Heart right ventricle (tissue), 16 donors: Measurements from ENCODE around the gene HLA-DMA. TPM values are rescaled to one million over a fixed set of nuclear protein-coding genes. Genes with fewer than 3 reads are reported as not detected.

Experiments used
- ATAC-seq, 8 donors: fragments of 200-7000 bp; cut with Tn5 transposase; one replicate each; pipeline ENCODE4 v1.9.1; 2020; ENCODE audit warnings: mild to moderate bottlenecking in 8 of 8, moderate library complexity in 8 of 8, moderate number of reproducible peaks in 1 of 8
- DNase-seq, 2 donors: peaks; one replicate each; pipeline ENCODE4 v3.0.0-alpha.2; 2020
- H3K27ac ChIP-seq, 10 donors: fragments of 200-600 bp; sonication (generic) in 2 of 10; one replicate each; pipeline versions ENCODE4 v1.5.0 to v1.8.0; 2020 to 2022; ENCODE audit warnings: mild to moderate bottlenecking in 3 of 10
- H3K27me3 ChIP-seq, 7 donors: fragments of 200-600 bp; one replicate each; pipeline ENCODE4 v1.8.0; 2021 to 2022; ENCODE audit warnings: mild to moderate bottlenecking in 2 of 7
- H3K36me3 ChIP-seq, 9 donors: fragments of 200-600 bp; sonication (generic) in 1 of 9; one replicate each; pipeline versions ENCODE4 v1.5.0 to v1.8.0; 2020 to 2022; ENCODE audit warnings: mild to moderate bottlenecking in 2 of 9
- H3K4me1 ChIP-seq, 9 donors: fragments of 200-600 bp; sonication (generic) in 1 of 9; one replicate each; pipeline versions ENCODE4 v1.5.0 to v1.8.0; 2020 to 2022; ENCODE audit warnings: mild to moderate bottlenecking in 4 of 9
- H3K4me3 ChIP-seq, 10 donors: fragments of 200-600 bp; sonication (generic) in 2 of 10; one replicate each; pipeline versions ENCODE4 v1.5.0 to v1.8.0; 2020 to 2022; ENCODE audit warnings: mild to moderate bottlenecking in 7 of 10, moderate library complexity in 2 of 10
- H3K9me3 ChIP-seq, 11 donors: fragments of 200-600 bp in 10 of 11; sonication (generic) in 2 of 11; one replicate each; pipeline versions ENCODE4 v1.5.0 to v1.8.0; 2013 to 2022; ENCODE audit warnings: mild to moderate bottlenecking in 2 of 11, control low read depth in 1 of 11, moderate library complexity in 1 of 11
- WGBS, 2 donors: extraction: QIAGEN DNeasy Blood & Tissue Kit; methylation state at CpG; one replicate each; pipeline ENCODE4 v1.1.7; 2013; ENCODE audit warnings: inconsistent platforms in 1 of 2; 5-methylcytosine and 5-hydroxymethylcytosine counted together
- intact Hi-C, 10 donors: fragments of 100-400 bp; cut with DNase I; formaldehyde crosslinking; loops; one replicate each; pipeline versions ENCODE4 v1.11.1 to v1.14.2; 2022
- polyA plus RNA-seq, 2 donors: library from polyadenylated mRNA; stranded (reverse); fragments of 200-250 nt; gene quantifications; one replicate each; pipeline ENCODE4 v1.2.3, GENCODE V29; 2013
- total RNA-seq, 10 donors: library from RNA; stranded (reverse); fragmentation: NEBNext Ultra II Directional in 3 of 10; extraction: Animal tissue kit (Norgen Biotek cat#: 25700) in 3 of 10; gene quantifications; one replicate each; pipeline versions ENCODE4 v1.2.1 to v1.2.4, GENCODE V29; 2021 to 2023
- TF ChIP-seq, protein P1 (sequence below), 9 donors: fragments of 200-600 bp; sonication (generic) in 2 of 9; IDR thresholded peaks; one replicate each; pipeline versions ENCODE4 v1.5.0 to v1.8.0; 2021 to 2022; ENCODE audit warnings: antibody characterized with exemption in 9 of 9, mild to moderate bottlenecking in 5 of 9, moderate library complexity in 1 of 9
- donor health status: Arrhythmogenic right ventricular cardiomyopathy.
- donor health status: ischemic (EF 13 %, LVEDD 7.1; RV severe dilation, severe dysfunction).
- donor health status: healthy with polysubstance abuse.
- donor health status: DM: no; HTN: yes; CAD: no.
- donor health status: DM: no; HTN: no; CAD: no.
- donor health status: ischemic (EF 25% LVEDD 6.9; RV normal size, moderate dysfunction).
- donor health status: ischemic (EF 25% LVEDD 5.7; RV mildly dilated, moderate dysfunction).
- donor health status: healthy.
- donor health status: DM: yes; HTN: yes; CAD: no.
- donor health status: Ischemic cardiomyopathy.
- donor health status: ischemic (EF 35%, LVEDD 5.7; RV mildly dilated, moderate dysfunction).
- donor health status: nonischemic (EF 11% LVEDD 7.7; RV severe dilation, severe dysfunction).
- donor health status: DM: yes; HTN: yes; CAD: no.
- donor health status: PGD.
- donor health status: ischemic (EF 29% LVEDD 5.4; RV normal size, mild dysfunction).
- donor health status: nonischemic (EF 23%, LVEDD 6.1; RV moderate dilation, normal function).

The HLA-DMA gene
- total and polyA plus RNA-seq, 12 donors, result 7.8 to 106 (median 14.5) TPM

GRCh38 chr6:32974016-32974333 lies 21.1 kb upstream of the HLA-DMA start:
- no peak for ATAC-seq
- Histone ChIP-seq H3K27me3 (no peaks in the 10 kb centered on the region), H3K4me1 (peaks cover 5 to 53% (median 44%) of the 10 kb centered on the region in 9 donors), H3K36me3 (peaks cover 11 to 69% (median 48%) of the 10 kb centered on the region in 9 donors), H3K4me3 (peak overlapping the region; percentile 61 to 100 (median 94)), H3K9me3 (no peaks in the 10 kb centered on the region), H3K27ac (peak overlapping the region in 5 of 10 donors; percentile 75 to 100 (median 91))
- TF ChIP-seq, protein P1, sequence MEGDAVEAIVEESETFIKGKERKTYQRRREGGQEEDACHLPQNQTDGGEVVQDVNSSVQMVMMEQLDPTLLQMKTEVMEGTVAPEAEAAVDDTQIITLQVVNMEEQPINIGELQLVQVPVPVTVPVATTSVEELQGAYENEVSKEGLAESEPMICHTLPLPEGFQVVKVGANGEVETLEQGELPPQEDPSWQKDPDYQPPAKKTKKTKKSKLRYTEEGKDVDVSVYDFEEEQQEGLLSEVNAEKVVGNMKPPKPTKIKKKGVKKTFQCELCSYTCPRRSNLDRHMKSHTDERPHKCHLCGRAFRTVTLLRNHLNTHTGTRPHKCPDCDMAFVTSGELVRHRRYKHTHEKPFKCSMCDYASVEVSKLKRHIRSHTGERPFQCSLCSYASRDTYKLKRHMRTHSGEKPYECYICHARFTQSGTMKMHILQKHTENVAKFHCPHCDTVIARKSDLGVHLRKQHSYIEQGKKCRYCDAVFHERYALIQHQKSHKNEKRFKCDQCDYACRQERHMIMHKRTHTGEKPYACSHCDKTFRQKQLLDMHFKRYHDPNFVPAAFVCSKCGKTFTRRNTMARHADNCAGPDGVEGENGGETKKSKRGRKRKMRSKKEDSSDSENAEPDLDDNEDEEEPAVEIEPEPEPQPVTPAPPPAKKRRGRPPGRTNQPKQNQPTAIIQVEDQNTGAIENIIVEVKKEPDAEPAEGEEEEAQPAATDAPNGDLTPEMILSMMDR (IDR thresholded peaks at IDR 0.05), result no peak
- 1% methylated on average over 4 of the region's 4 CpGs for WGBS, 2 donors
- no peak for DNase-seq
- intact Hi-C loops, result loop anchor here in 2 of 10 donors (2.0 to 5.0 kb wide), 2 partner anchors 39 to 777 kb away; no protein-coding TSS in a partner anchor

GRCh38 chr6:32973144-32974015 lies 20.5 kb upstream of the HLA-DMA start:
- H3K4me1 ChIP-seq, result peaks cover 5 to 47% (median 40%) of the 10 kb centered on the region in 9 donors
- intact Hi-C loops, result loop anchor here in 2 of 10 donors (2.0 to 5.0 kb wide), 2 partner anchors 39 to 776 kb away; no protein-coding TSS in a partner anchor
- DNase-seq (peak in 1 of 2 donors; percentile 47), ATAC-seq (no peak)
- peaks cover 11 to 64% (median 42%) of the 10 kb centered on the region in 9 donors for H3K36me3 ChIP-seq
- peak overlapping the region in 8 of 10 donors; percentile 8 to 100 (median 88) for H3K27ac ChIP-seq
- 0% methylated on average over 23 of the region's 23 CpGs for WGBS, 2 donors
- TF ChIP-seq, protein P1 (IDR thresholded peaks at IDR 0.05), result no peak
- no peaks in the 10 kb centered on the region for H3K9me3 ChIP-seq
- peak overlapping the region; percentile 61 to 100 (median 94) for H3K4me3 ChIP-seq
- no peaks in the 10 kb centered on the region for H3K27me3 ChIP-seq

DNA sequence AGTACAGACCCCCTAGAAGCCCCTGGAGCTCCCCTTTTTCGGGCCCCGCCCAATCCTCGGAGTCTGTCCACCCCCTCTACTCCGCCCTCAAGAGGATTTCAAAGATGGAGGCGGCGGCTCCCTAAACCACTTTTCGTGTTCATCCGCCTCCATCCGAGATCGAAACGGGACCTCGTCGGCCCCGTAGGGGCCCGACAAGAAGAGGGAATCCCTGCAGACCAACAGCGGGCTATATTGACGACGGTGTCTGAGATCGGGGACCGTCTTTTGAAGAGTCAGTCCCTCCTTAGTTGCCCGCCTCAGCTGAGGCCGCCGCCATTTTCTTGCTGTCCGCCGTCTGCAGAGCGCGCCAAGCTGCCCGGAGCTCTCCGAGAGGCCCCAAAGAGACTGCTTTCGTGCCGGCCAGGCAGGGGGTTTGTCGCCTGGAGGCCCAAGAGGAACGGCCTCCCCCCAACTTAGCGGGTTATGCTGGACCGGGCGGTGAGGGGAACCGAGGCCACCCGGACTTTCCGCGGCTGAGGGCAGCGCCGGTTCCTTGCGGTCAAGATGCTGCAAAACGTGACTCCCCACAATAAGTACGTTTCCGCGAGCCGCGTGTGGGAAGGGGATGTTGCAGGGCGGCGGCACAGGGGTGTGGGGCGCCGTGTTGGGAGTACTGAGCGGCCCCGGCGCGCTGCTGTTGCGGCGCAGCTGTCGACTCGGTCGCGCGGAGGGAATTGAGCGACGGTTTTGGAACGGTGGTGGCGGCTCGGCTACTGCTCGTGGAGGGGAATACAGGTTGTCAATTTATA lies 19.7 kb upstream of the HLA-DMA start:
- DNase-seq, result peak in 1 of 2 donors; percentile 47
- intact Hi-C loops, result loop anchor here in 1 of 10 donors (5.0 kb wide), 1 partner anchor 775 kb away; no protein-coding TSS in a partner anchor
- H3K36me3 ChIP-seq, result peaks cover 8 to 55% (median 34%) of the 10 kb centered on the region in 9 donors
- peak in 6 of 8 donors; percentile 0 to 6 (median 3) for ATAC-seq
- H3K27me3 ChIP-seq, result no peaks in the 10 kb centered on the region
- H3K4me1 ChIP-seq, result peaks cover 5 to 42% (median 35%) of the 10 kb centered on the region in 9 donors
- H3K27ac ChIP-seq, result peak overlapping the region; percentile 8 to 100 (median 82)
- 0% methylated on average over 70 of the region's 70 CpGs for WGBS, 2 donors
- no peaks in the 10 kb centered on the region for H3K9me3 ChIP-seq
- H3K4me3 ChIP-seq, result peak overlapping the region; percentile 61 to 100 (median 94)
- TF ChIP-seq, protein P1 (IDR thresholded peaks at IDR 0.05), result no peak
